Spleen (tissue), 7 donors: ENCODE results near the gene PRKCB.

Source experiments
- CTCF ChIP-seq, 11 experiments: fragments of 200-600 bp in 7 of 11; fragments of 450-650 bp in 4 of 11; sonication (generic) in 4 of 11; IDR thresholded peaks in 8 of 11; conservative IDR thresholded peaks in 3 of 11; 1 replicate in 7 of 11; 2 replicates in 4 of 11; pipeline versions ENCODE4 v1.4.0 to v1.8.0; 2016 to 2021; ENCODE audit warnings: antibody characterized with exemption in 11 of 11, inconsistent platforms in 4 of 11, mild to moderate bottlenecking in 1 of 11
- POLR2A ChIP-seq, 3 donors: fragments of 450-650 bp; IDR thresholded peaks; one replicate each; pipeline ENCODE4 v1.5.1; 2017; ENCODE audit warnings: antibody characterized with exemption in 3 of 3, mild to moderate bottlenecking in 1 of 3
- donor health status: DM: no; HTN: no; CAD: no; lungs with moderate emphysema.
- donor health status: DM: no; HTN: no; CAD: no.
- donor health status: DM: no; HTN: no; CAD: no.

GRCh38 chr16:23975293-23975692 lies 139.5 kb downstream of the PRKCB start:
- TF ChIP-seq CTCF (IDR thresholded peaks at IDR 0.05 in 8 of 11, conservative IDR thresholded peaks at IDR 0.05 in 3 of 11) = no peak
- TF ChIP-seq POLR2A (IDR thresholded peaks at IDR 0.05) = no peak
